Measurements from ENCODE around the gene FBXO30. TPM values are rescaled to one million over a fixed set of nuclear protein-coding genes. Genes with fewer than 3 reads are reported as not detected.

Gene FBXO30
- total and polyA plus RNA-seq, 4 donors = 0.90 to 15.5 (median 3.5) TPM

DNA sequence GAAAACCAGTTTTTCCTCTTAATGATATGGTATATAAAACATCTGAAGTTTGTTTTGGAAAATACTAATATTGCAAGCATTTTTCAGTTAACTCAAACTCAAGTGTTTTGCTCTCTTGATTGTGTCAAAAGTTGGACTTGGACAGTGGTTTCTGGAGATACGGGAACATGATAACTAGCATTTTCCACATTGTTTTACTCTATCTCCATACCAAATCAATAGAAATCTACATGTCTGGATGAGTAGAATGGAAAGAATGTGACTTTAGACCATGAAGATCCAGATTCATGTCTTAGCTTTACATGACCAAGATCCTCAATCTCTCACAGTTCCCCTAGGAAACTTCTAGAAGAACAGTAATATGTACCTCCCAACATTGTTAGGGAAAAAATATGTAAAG, 22.2 kb upstream of the FBXO30 start (continued):
- no peak for TF ChIP-seq FOXA1 (IDR thresholded peaks at IDR 0.05)
- TF ChIP-seq YY1 (IDR thresholded peaks at IDR 0.05) = no peak

DNA sequence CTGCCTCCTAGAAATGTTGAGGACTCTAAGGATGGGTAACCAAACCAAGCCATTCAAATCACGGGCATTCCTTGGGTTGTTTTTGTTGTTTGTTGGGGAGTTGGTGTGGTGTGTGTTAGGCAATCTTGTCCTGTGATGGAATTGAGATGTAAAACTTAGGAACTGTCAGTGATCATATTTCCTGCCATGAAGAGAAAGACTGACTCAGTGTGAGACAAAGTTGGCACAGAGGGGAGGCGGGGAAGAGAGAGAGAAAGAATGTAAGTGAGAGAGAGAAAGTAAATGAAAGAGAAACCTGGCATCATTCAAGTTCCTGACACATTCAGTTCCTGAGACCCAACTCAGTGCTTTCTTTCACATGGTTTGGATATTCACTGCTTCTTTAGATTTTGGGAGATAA, 21.6 kb upstream of the FBXO30 start:
- TF ChIP-seq EGR1 (IDR thresholded peaks at IDR 0.05; ENCODE audit: low read depth in 2 of 2) (no peak), ZBTB33 (IDR thresholded peaks at IDR 0.05) (no peak), HNF4A (conservative IDR thresholded peaks at IDR 0.05) (no peak)
- 91% methylated on average over 2 of the region's 2 CpGs for WGBS
- no peak for DNase-seq (ENCODE audit: low spot score)
- H3K27ac ChIP-seq (ENCODE audit: low read depth in 1 of 2, low read length in 2 of 2) = no peak overlapping the region
- no peaks in the 10 kb centered on the region for H3K36me3 ChIP-seq (ENCODE audit: control insufficient read depth in 4 of 4, insufficient read depth in 3 of 4, low read depth in 1 of 4, low read length in 3 of 4)
- no peak overlapping the region for H3K4me3 ChIP-seq (ENCODE audit: low read depth in 1 of 3, low read length in 3 of 3)
- H3K4me1 ChIP-seq (ENCODE audit: control insufficient read depth in 4 of 4, insufficient read depth in 4 of 4, low read length in 3 of 4) = no peaks in the 10 kb centered on the region
- H3K9ac ChIP-seq (ENCODE audit: low read depth in 1 of 2, low read length in 2 of 2) = no peak overlapping the region
- no peaks in the 10 kb centered on the region for H3K9me3 ChIP-seq (ENCODE audit: control insufficient read depth in 4 of 4, low read length in 3 of 4)
- no peaks in the 10 kb centered on the region for H3K27me3 ChIP-seq (ENCODE audit: control insufficient read depth in 4 of 4, insufficient read depth in 4 of 4, low read length in 3 of 4)

DNA sequence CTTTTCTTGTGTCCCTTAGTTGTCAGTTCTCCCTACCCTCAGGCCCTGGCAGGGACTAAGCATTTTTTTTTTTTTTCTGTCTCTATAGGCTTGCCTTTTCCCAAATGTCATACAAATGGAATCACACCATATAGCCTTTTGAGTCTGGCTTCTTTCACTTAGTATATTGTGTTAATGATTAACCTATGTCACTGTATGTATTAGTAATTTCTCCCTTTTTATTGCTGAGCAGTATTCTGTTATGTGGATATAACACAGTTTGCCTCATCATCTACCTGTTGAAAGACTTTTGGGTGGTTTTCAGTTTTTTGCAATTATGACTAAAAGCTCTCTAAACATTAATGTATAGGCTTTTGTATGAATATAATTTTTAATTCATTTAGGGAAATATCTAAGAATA, 16.0 kb upstream of the FBXO30 start:
- no peaks in the 10 kb centered on the region for H3K27me3 ChIP-seq (ENCODE audit: control insufficient read depth in 4 of 4, insufficient read depth in 4 of 4, low read length in 3 of 4)
- no peaks in the 10 kb centered on the region for H3K36me3 ChIP-seq (ENCODE audit: control insufficient read depth in 4 of 4, insufficient read depth in 3 of 4, low read depth in 1 of 4, low read length in 3 of 4)
- no peaks in the 10 kb centered on the region for H3K4me1 ChIP-seq (ENCODE audit: control insufficient read depth in 4 of 4, insufficient read depth in 4 of 4, low read length in 3 of 4)
- TF ChIP-seq HNF4G (IDR thresholded peaks at IDR 0.05) (no peak), NR2F2 (IDR thresholded peaks at IDR 0.05) (no peak), EGR1 (IDR thresholded peaks at IDR 0.05; ENCODE audit: low read depth in 2 of 2) (no peak), FOXA1 (IDR thresholded peaks at IDR 0.05) (no peak), RAD21 (IDR thresholded peaks at IDR 0.05) (no peak), FOXA2 (IDR thresholded peaks at IDR 0.05) (no peak), HNF4A (conservative IDR thresholded peaks at IDR 0.05) (no peak), ZBTB33 (IDR thresholded peaks at IDR 0.05) (no peak), GABPA (IDR thresholded peaks at IDR 0.05 in 1 of 2, conservative IDR thresholded peaks at IDR 0.05 in 1 of 2) (no peak), CTCF (IDR thresholded peaks at IDR 0.05; ENCODE audit: low read depth, low read length, missing input control) (no peak), TAF1 (conservative IDR thresholded peaks at IDR 0.05) (no peak), RXRA (IDR thresholded peaks at IDR 0.05) (no peak), ATF3 (IDR thresholded peaks at IDR 0.05) (no peak), JUND (IDR thresholded peaks at IDR 0.05) (no peak), YY1 (IDR thresholded peaks at IDR 0.05) (no peak), MAX (IDR thresholded peaks at IDR 0.05) (no peak)
- TF ChIP-seq, protein P1, sequence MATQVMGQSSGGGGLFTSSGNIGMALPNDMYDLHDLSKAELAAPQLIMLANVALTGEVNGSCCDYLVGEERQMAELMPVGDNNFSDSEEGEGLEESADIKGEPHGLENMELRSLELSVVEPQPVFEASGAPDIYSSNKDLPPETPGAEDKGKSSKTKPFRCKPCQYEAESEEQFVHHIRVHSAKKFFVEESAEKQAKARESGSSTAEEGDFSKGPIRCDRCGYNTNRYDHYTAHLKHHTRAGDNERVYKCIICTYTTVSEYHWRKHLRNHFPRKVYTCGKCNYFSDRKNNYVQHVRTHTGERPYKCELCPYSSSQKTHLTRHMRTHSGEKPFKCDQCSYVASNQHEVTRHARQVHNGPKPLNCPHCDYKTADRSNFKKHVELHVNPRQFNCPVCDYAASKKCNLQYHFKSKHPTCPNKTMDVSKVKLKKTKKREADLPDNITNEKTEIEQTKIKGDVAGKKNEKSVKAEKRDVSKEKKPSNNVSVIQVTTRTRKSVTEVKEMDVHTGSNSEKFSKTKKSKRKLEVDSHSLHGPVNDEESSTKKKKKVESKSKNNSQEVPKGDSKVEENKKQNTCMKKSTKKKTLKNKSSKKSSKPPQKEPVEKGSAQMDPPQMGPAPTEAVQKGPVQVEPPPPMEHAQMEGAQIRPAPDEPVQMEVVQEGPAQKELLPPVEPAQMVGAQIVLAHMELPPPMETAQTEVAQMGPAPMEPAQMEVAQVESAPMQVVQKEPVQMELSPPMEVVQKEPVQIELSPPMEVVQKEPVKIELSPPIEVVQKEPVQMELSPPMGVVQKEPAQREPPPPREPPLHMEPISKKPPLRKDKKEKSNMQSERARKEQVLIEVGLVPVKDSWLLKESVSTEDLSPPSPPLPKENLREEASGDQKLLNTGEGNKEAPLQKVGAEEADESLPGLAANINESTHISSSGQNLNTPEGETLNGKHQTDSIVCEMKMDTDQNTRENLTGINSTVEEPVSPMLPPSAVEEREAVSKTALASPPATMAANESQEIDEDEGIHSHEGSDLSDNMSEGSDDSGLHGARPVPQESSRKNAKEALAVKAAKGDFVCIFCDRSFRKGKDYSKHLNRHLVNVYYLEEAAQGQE (IDR thresholded peaks at IDR 0.05) = no peak
- H3K4me3 ChIP-seq (ENCODE audit: low read depth in 1 of 3, low read length in 3 of 3) = no peak overlapping the region
- H3K9me3 ChIP-seq (ENCODE audit: control insufficient read depth in 4 of 4, low read length in 3 of 4) = no peaks in the 10 kb centered on the region
- no peak overlapping the region for H3K9ac ChIP-seq (ENCODE audit: low read depth in 1 of 2, low read length in 2 of 2)
- no peak overlapping the region for H3K27ac ChIP-seq (ENCODE audit: low read depth in 1 of 2, low read length in 2 of 2)
- DNase-seq (ENCODE audit: low spot score) = no peak

Data from liver (tissue), 9 donors.